Mononuclear cell (primary cell): ENCODE data around the gene RPL10. TPM values are rescaled to one million over a fixed set of nuclear protein-coding genes. Genes with fewer than 3 reads are reported as not detected.

Experiments used
- H3K27me3 ChIP-seq: 2 replicates; pipeline ENCODE4 v1.6.0; 2011; ENCODE audit warnings: low read length, control low read depth; ENCODE audit not compliant: insufficient read depth
- H3K4me1 ChIP-seq: 2 replicates; pipeline ENCODE4 v1.5.1; 2011; ENCODE audit warnings: mild to moderate bottlenecking, low read length, control low read depth; ENCODE audit not compliant: insufficient read depth
- H3K4me3 ChIP-seq: 2 replicates; pipeline ENCODE4 v1.5.1; 2011; ENCODE audit warnings: mild to moderate bottlenecking, low read length, moderate library complexity
- H3K9me3 ChIP-seq: 2 replicates; pipeline ENCODE4 v1.5.1; 2011; ENCODE audit warnings: low read depth, mild to moderate bottlenecking, control low read depth, low read length
- total RNA-seq: library from RNA; depleted of rRNA; stranded (reverse); fragments of >200 nt; gene quantifications from one replicate; pipeline ENCODE4 v1.2.3, GENCODE V29; 2012

Gene RPL10
- total RNA-seq, 1 donor = 8,353 TPM

GRCh38 chrX:154449618-154450017 is 51.4 kb downstream of the RPL10 start:
- Histone ChIP-seq H3K27me3 (no peaks in the 10 kb centered on the region), H3K4me3 (no peak overlapping the region), H3K9me3 (no peaks in the 10 kb centered on the region), H3K4me1 (peaks cover 9% of the 10 kb centered on the region)

DNA sequence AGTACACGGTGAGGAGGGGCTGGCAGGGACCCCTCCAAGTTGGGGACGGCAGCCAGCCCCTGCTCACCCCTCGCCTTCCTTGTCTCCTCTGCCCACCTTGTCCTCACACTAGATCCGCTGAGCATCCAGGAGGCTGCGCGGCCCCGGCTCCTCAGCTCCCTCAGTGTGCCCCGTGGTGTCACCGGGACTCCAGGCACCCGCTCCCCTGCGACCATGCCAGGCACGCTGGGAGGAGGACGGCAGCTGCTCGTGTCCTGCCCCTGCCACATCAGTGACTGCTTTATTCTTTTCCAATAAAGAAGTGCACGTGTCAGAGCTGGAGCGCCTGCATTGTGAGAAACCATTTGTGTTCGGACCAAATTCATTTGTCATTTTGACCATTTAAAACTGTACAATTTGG is 52.1 kb downstream of the RPL10 start:
- Histone ChIP-seq H3K9me3 (no peaks in the 10 kb centered on the region), H3K4me1 (peaks cover 2% of the 10 kb centered on the region), H3K4me3 (no peak overlapping the region), H3K27me3 (no peaks in the 10 kb centered on the region)

Other genes with a start within 250 kb of the RPL10 start
- not detected for gene OPN1MW, start 215.8 kb upstream of the RPL10 start, total RNA-seq
- gene OPN1MW2, start 178.6 kb upstream of the RPL10 start, total RNA-seq = not detected
- not detected for gene OPN1MW3, start 140.8 kb upstream of the RPL10 start, total RNA-seq
- gene TEX28, start 103.3 kb upstream of the RPL10 start, total RNA-seq = not detected
- 4.1 TPM for gene TKTL1, start 102.6 kb upstream of the RPL10 start, total RNA-seq
- 933 TPM for gene FLNA, start 23.7 kb upstream of the RPL10 start, total RNA-seq
- gene EMD, start 19.1 kb upstream of the RPL10 start, total RNA-seq = 39.3 TPM
- gene DNASE1L1, start 10.9 kb downstream of the RPL10 start, total RNA-seq = 30.2 TPM
- 33.2 TPM for gene TAFAZZIN, start 13.2 kb downstream of the RPL10 start, total RNA-seq
- 47.9 TPM for gene ATP6AP1, start 30.3 kb downstream of the RPL10 start, total RNA-seq
- gene GDI1, start 38.8 kb downstream of the RPL10 start, total RNA-seq = 67.6 TPM
- gene FAM50A, start 45.8 kb downstream of the RPL10 start, total RNA-seq = 19.1 TPM
- 5.5 TPM for gene PLXNA3, start 59.9 kb downstream of the RPL10 start, total RNA-seq
- 2.6 TPM for gene LAGE3, start 80.9 kb downstream of the RPL10 start, total RNA-seq
- gene UBL4A, start 88.2 kb downstream of the RPL10 start, total RNA-seq = 15.2 TPM
- 15.0 TPM for gene SLC10A3, start 92.3 kb downstream of the RPL10 start, total RNA-seq
- 12.8 TPM for gene FAM3A, start 117.9 kb downstream of the RPL10 start, total RNA-seq
- gene G6PD, start 148.5 kb downstream of the RPL10 start, total RNA-seq = 32.0 TPM
- gene IKBKG, start 149.2 kb downstream of the RPL10 start, total RNA-seq = 11.8 TPM
- not detected for gene CTAG1A, start 186.8 kb downstream of the RPL10 start, total RNA-seq
- not detected for gene CTAG1B, start 220.9 kb downstream of the RPL10 start, total RNA-seq